MCF 10A (cell line): ENCODE measurements around the gene OR2T27. TPM values are rescaled to one million over a fixed set of nuclear protein-coding genes. Genes with fewer than 3 reads are reported as not detected.
A peak's percentile ranks its signal among the peaks of the same experiment; 100 is the strongest.

Source experiments
- BruUV-seq: library from RNA; stranded (reverse); fragments of 400-500 nt; replicated peaks from 2 replicates; lab custom pipeline; 2021; lab: Mats Ljungman, UMichigan
- CTCF ChIA-PET: fragments of 300-600 bp; sonication (Branson Sonifier 250); formaldehyde crosslinking; extraction: SDS; loops from one replicate; lab custom pipeline; 2021; ENCODE audit warnings: antibody characterized with exemption, inconsistent platforms; lab: Yijun Ruan, JAX
- POLR2A ChIA-PET: fragments of 300-600, 350-650 bp; sonication (Branson Sonifier 250); formaldehyde crosslinking; extraction: SDS; loops from one replicate; lab custom pipeline; 2020; ENCODE audit warnings: antibody characterized with exemption, inconsistent platforms; lab: Yijun Ruan, JAX
- DNase-seq: peaks from one replicate; pipeline ENCODE4 v3.0.0-alpha.2; 2018; ENCODE audit not compliant: unreplicated experiment
- H3K27ac Mint-ChIP-seq: one replicate; pipeline ENCODE4 v1.8.0; 2022; ENCODE audit warnings: mild to moderate bottlenecking, low read depth, mixed read lengths; ENCODE audit not compliant: unreplicated experiment
- H3K27me3 Mint-ChIP-seq: one replicate; pipeline ENCODE4 v1.8.0; 2022; ENCODE audit warnings: mixed read lengths; ENCODE audit not compliant: insufficient read depth, unreplicated experiment
- H3K36me3 Mint-ChIP-seq: one replicate; pipeline ENCODE4 v1.8.0; 2022; ENCODE audit warnings: mild to moderate bottlenecking, moderate library complexity, mixed read lengths; ENCODE audit not compliant: insufficient read depth, unreplicated experiment
- H3K4me1 Mint-ChIP-seq: one replicate; pipeline ENCODE4 v1.8.0; 2022; ENCODE audit warnings: mixed read lengths; ENCODE audit not compliant: insufficient read depth, unreplicated experiment
- H3K4me3 Mint-ChIP-seq: one replicate; pipeline ENCODE4 v1.8.0; 2022; ENCODE audit warnings: mild to moderate bottlenecking, moderate library complexity, mixed read lengths; ENCODE audit not compliant: unreplicated experiment
- H3K9me3 Mint-ChIP-seq: one replicate; pipeline ENCODE4 v1.8.0; 2022; ENCODE audit warnings: mixed read lengths; ENCODE audit not compliant: unreplicated experiment
- CTCF ChIP-seq: fragments of 200-600 bp; IDR thresholded peaks from one replicate; pipeline ENCODE4 v1.8.0; 2022; ENCODE audit warnings: antibody characterized with exemption, mild to moderate bottlenecking; ENCODE audit not compliant: unreplicated experiment
- intact Hi-C: fragments of 100-400 bp; cut with micrococcal nuclease; formaldehyde crosslinking; loops from 2 replicates; pipeline ENCODE4 v1.14.1; 2022
- total RNA-seq: library from RNA; stranded (reverse); gene quantifications from 2 replicates; pipeline ENCODE4 v1.2.3, GENCODE V29; 2022

Gene OR2T27
- total RNA-seq, 1 experiment from 2014 or later = not detected

- no TSS peak for BruUV-seq
- CTCF ChIA-PET = interaction anchor here (0.6 to 1.0 kb wide), 2 partner anchors 8 to 65 kb away, joined by 3 to 5 read pairs; no protein-coding TSS in a partner anchor
- no peaks in the 10 kb centered on the region for H3K9me3 Mint-ChIP-seq
- H3K27me3 Mint-ChIP-seq = no peaks in the 10 kb centered on the region
- DNase-seq = peak; percentile 73
- no peaks in the 10 kb centered on the region for H3K36me3 Mint-ChIP-seq
- TF ChIP-seq CTCF = no peak
- H3K4me1 Mint-ChIP-seq = no peaks in the 10 kb centered on the region
- no peak overlapping the region for H3K27ac Mint-ChIP-seq
- intact Hi-C loops = no loop called here
- H3K4me3 Mint-ChIP-seq = no peak overlapping the region
- POLR2A ChIA-PET = no interaction called here
Measured at GRCh38 chr1:248631354-248632008, 23.8 kb downstream of the OR2T27 start.

GRCh38 chr1:248630551-248630950, 24.8 kb downstream of the OR2T27 start:
- no peak overlapping the region for H3K4me3 Mint-ChIP-seq
- H3K27me3 Mint-ChIP-seq = no peaks in the 10 kb centered on the region
- no peak for TF ChIP-seq CTCF
- no peaks in the 10 kb centered on the region for H3K36me3 Mint-ChIP-seq
- CTCF ChIA-PET = interaction anchor here (0.6 to 1.0 kb wide), 4 partner anchors 8 to 66 kb away, joined by 3 to 5 read pairs (median 3); no protein-coding TSS in a partner anchor
- no peak overlapping the region for H3K27ac Mint-ChIP-seq
- H3K4me1 Mint-ChIP-seq = no peaks in the 10 kb centered on the region
- no peaks in the 10 kb centered on the region for H3K9me3 Mint-ChIP-seq
- POLR2A ChIA-PET = no interaction called here
- no peak for DNase-seq
- no TSS peak for BruUV-seq
- intact Hi-C loops = no loop called here

- Mint-ChIP-seq H3K9me3 (no peaks in the 10 kb centered on the region), H3K4me1 (no peaks in the 10 kb centered on the region), H3K27me3 (no peaks in the 10 kb centered on the region), H3K4me3 (no peak overlapping the region), H3K27ac (no peak overlapping the region), H3K36me3 (no peaks in the 10 kb centered on the region)
- POLR2A ChIA-PET = no interaction called here
- BruUV-seq = no TSS peak
- no peak for TF ChIP-seq CTCF
- CTCF ChIA-PET = interaction anchor here (0.6 to 1.0 kb wide), 7 partner anchors 9 to 693 kb away, joined by 3 to 4 read pairs (median 3); no protein-coding TSS in a partner anchor
- DNase-seq = no peak
- intact Hi-C loops = no loop called here
Measured at GRCh38 chr1:248627971-248628844, 27.1 kb downstream of the OR2T27 start.

- no peaks in the 10 kb centered on the region for H3K36me3 Mint-ChIP-seq
- H3K27ac Mint-ChIP-seq = no peak overlapping the region
- no peaks in the 10 kb centered on the region for H3K9me3 Mint-ChIP-seq
- intact Hi-C loops = no loop called here
- ChIA-PET CTCF (interaction anchor here (0.7 to 9.6 kb wide), 6 partner anchors 14 to 299 kb away, joined by 3 to 159 read pairs (median 4); no protein-coding TSS in a partner anchor), POLR2A (no interaction called here)
- BruUV-seq = no TSS peak
- no peak for TF ChIP-seq CTCF
- H3K4me1 Mint-ChIP-seq = no peaks in the 10 kb centered on the region
- H3K27me3 Mint-ChIP-seq = no peaks in the 10 kb centered on the region
- DNase-seq = no peak
- H3K4me3 Mint-ChIP-seq = no peak overlapping the region
Measured at GRCh38 chr1:248625971-248626370, 29.4 kb downstream of the OR2T27 start.
